ENCODE data around the gene CA11. TPM values are rescaled to one million over a fixed set of nuclear protein-coding genes. Genes with fewer than 3 reads are reported as not detected.

The CA11 gene
- total RNA-seq, 1 experiment from 2014 or later = 10.5 TPM

DNA sequence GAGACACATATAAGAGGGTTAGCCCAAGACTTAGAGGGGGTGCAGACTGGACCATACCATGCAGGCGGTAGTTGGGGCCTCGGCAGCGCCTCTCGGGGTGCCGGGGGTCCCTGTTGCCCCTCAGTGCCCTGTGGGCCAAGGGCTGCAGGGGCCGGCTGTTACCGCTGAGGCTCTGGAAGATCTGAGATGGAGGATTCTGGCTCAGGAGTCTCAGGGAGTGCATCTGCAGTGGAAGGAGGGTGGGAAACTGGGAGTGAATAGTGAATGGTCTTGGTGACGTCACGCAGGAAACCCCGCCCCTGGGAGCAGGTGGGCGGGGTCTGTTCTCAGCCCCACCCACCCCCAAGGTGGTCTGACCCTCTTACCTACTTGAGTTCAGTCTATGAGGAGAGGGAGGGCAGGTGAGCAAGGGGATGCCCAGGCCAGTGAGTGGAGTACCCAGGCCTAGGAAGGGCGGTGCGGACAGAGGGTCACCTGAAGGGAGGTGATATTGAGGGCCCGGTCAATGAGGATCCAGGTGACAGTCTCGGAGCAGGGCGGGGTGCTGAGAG lies 7.1 kb downstream of the CA11 start:
- H3K9me3 Mint-ChIP-seq (ENCODE audit: unreplicated experiment) = peaks cover 9% of the 10 kb centered on the region
- peaks cover 18% of the 10 kb centered on the region for H3K4me1 ChIP-seq
- no peaks in the 10 kb centered on the region for H3K27me3 ChIP-seq (replicated peaks; ENCODE audit: control insufficient read depth, insufficient read depth, low read length)
- peaks cover 27% of the 10 kb centered on the region for H3K4me1 Mint-ChIP-seq (ENCODE audit: low read depth, unreplicated experiment)
- no peaks in the 10 kb centered on the region for H3K27me3 Mint-ChIP-seq (ENCODE audit: insufficient read depth, unreplicated experiment)
- H3K27ac Mint-ChIP-seq (ENCODE audit: unreplicated experiment) = peak overlapping the region; percentile 96
- H3K9me3 ChIP-seq = no peaks in the 10 kb centered on the region
- no peak overlapping the region for H3K4me3 ChIP-seq (ENCODE audit: low read depth, low read length)
- ChIA-PET POLR2A (no interaction called here), CTCF (no interaction called here)
- no peak for TF ChIP-seq CTCF (IDR thresholded peaks at IDR 0.05; ENCODE audit: insufficient read depth in 1 of 2, low read depth in 1 of 2, low read length in 1 of 2, severe bottlenecking in 1 of 2, unreplicated experiment in 1 of 2)
- peak overlapping the region; percentile 80 for H3K4me3 Mint-ChIP-seq (ENCODE audit: unreplicated experiment)
- no peaks in the 10 kb centered on the region for H3K36me3 ChIP-seq (ENCODE audit: control insufficient read depth, insufficient read depth, low read length)
- intact Hi-C loops (cut with micrococcal nuclease; ENCODE audit: unreplicated experiment) = loop anchor here (5.0 kb wide), 2 partner anchors 198 to 323 kb away; partner anchors contain the start of gene HSD17B14
- BruUV-seq (replicated peaks) = no TSS peak
- H3K36me3 Mint-ChIP-seq (ENCODE audit: insufficient read depth, unreplicated experiment) = peaks cover 38% of the 10 kb centered on the region
- DNase-seq = peak; percentile 45 to 52

DNA sequence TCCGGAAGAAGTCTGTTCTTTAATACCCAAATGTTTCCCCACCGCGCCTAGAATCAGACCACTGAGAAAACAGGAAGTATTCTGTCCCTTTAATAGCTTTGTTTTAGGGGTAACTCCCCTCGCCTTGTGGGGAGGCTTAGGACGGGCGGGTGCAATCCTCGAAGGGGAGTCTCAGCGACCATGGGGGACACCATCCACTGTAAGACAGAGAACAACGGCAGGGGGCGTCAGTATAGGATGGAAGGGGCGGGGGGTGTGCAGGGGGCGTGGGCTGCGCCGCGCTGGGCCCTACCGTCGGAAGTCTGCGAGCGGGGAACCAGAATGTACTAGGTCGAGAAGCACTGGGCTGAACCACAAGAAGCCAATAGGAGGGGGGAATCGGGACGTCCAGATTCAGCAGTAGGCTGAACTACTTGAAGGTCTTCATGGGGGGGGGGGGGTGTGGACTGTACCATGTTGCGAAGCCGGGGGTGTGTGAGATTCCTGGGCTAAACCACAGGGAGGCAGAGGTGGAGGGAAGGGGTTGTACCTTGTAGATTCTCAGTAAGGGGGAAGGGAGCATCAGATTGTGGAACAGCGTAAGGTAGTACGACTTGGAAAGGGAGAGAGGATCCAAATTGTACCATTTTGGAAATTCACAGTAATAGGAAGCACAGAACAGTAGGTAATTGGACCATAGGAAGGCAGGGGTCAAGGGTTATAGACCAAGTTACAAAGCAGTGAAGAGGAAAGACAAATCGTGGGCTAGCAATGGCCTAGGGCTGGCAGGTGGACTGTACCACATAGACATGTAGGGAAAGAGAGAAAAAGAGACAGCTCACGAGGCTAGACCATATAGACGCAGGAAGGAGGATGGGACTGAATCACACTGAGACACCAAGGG lies 7.8 kb downstream of the CA11 start:
- no peaks in the 10 kb centered on the region for H3K27me3 Mint-ChIP-seq (ENCODE audit: insufficient read depth, unreplicated experiment)
- peaks cover 45% of the 10 kb centered on the region for H3K36me3 Mint-ChIP-seq (ENCODE audit: insufficient read depth, unreplicated experiment)
- peaks cover 9% of the 10 kb centered on the region for H3K9me3 Mint-ChIP-seq (ENCODE audit: unreplicated experiment)
- peak; percentile 90 to 96 for DNase-seq
- H3K4me1 ChIP-seq = peaks cover 25% of the 10 kb centered on the region
- intact Hi-C loops (cut with micrococcal nuclease; ENCODE audit: unreplicated experiment) = loop anchor here (1.0 to 5.0 kb wide), 5 partner anchors 8 to 324 kb away; partner anchors contain the start of genes CA11, HSD17B14, RPL18 and SPHK2
- peak overlapping the region; percentile 63 for H3K4me3 ChIP-seq (ENCODE audit: low read depth, low read length)
- peak overlapping the region; percentile 80 for H3K4me3 Mint-ChIP-seq (ENCODE audit: unreplicated experiment)
- H3K4me1 Mint-ChIP-seq (ENCODE audit: low read depth, unreplicated experiment) = peaks cover 33% of the 10 kb centered on the region
- ChIA-PET POLR2A (interaction anchor here (1.3 to 2.0 kb wide), 2 partner anchors 14 to 19 kb away, joined by 7 to 17 read pairs; partner anchors contain the start of genes RPL18 and SPHK2), CTCF (interaction anchor here (0.6 to 1.2 kb wide), 4 partner anchors 8 to 526 kb away, joined by 3 to 8 read pairs (median 5); partner anchors contain the start of gene CA11)
- H3K27ac Mint-ChIP-seq (ENCODE audit: unreplicated experiment) = peak overlapping the region; percentile 96
- TF ChIP-seq CTCF (IDR thresholded peaks at IDR 0.05; ENCODE audit: insufficient read depth in 1 of 2, low read depth in 1 of 2, low read length in 1 of 2, severe bottlenecking in 1 of 2, unreplicated experiment in 1 of 2) = peak in 1 of 2 experiments; percentile 46
- no TSS peak for BruUV-seq (replicated peaks)
- no peaks in the 10 kb centered on the region for H3K9me3 ChIP-seq
- no peaks in the 10 kb centered on the region for H3K27me3 ChIP-seq (replicated peaks; ENCODE audit: control insufficient read depth, insufficient read depth, low read length)
- H3K36me3 ChIP-seq (ENCODE audit: control insufficient read depth, insufficient read depth, low read length) = no peaks in the 10 kb centered on the region

GRCh38 chr19:48637449-48637947 lies 8.5 kb downstream of the CA11 start:
- H3K4me1 Mint-ChIP-seq (ENCODE audit: low read depth, unreplicated experiment) = peaks cover 36% of the 10 kb centered on the region
- peak; percentile 100 for DNase-seq
- Histone ChIP-seq H3K36me3 (ENCODE audit: control insufficient read depth, insufficient read depth, low read length) (no peaks in the 10 kb centered on the region), H3K27me3 (replicated peaks; ENCODE audit: control insufficient read depth, insufficient read depth, low read length) (no peaks in the 10 kb centered on the region), H3K9me3 (no peaks in the 10 kb centered on the region), H3K4me1 (peaks cover 32% of the 10 kb centered on the region), H3K4me3 (ENCODE audit: low read depth, low read length) (peak overlapping the region; percentile 63)
- no TSS peak for BruUV-seq (replicated peaks)
- intact Hi-C loops (cut with micrococcal nuclease; ENCODE audit: unreplicated experiment) = loop anchor here (1.0 to 5.0 kb wide), 5 partner anchors 9 to 325 kb away; partner anchors contain the start of genes CA11, HSD17B14, RPL18 and SPHK2
- CTCF ChIA-PET = interaction anchor here (0.6 to 1.2 kb wide), 4 partner anchors 8 to 525 kb away, joined by 3 to 8 read pairs (median 5); partner anchors contain the start of gene CA11
- peaks cover 52% of the 10 kb centered on the region for H3K36me3 Mint-ChIP-seq (ENCODE audit: insufficient read depth, unreplicated experiment)
- no peak for TF ChIP-seq CTCF (IDR thresholded peaks at IDR 0.05; ENCODE audit: insufficient read depth in 1 of 2, low read depth in 1 of 2, low read length in 1 of 2, severe bottlenecking in 1 of 2, unreplicated experiment in 1 of 2)
- H3K4me3 Mint-ChIP-seq (ENCODE audit: unreplicated experiment) = peak overlapping the region; percentile 80
- H3K27me3 Mint-ChIP-seq (ENCODE audit: insufficient read depth, unreplicated experiment) = no peaks in the 10 kb centered on the region
- POLR2A ChIA-PET = interaction anchor here (1.3 to 2.0 kb wide), 2 partner anchors 13 to 18 kb away, joined by 7 to 17 read pairs; partner anchors contain the start of genes RPL18 and SPHK2
- H3K9me3 Mint-ChIP-seq (ENCODE audit: unreplicated experiment) = peaks cover 9% of the 10 kb centered on the region
- H3K27ac Mint-ChIP-seq (ENCODE audit: unreplicated experiment) = peak overlapping the region; percentile 96
